Thyroid gland (tissue), 4 donors: ENCODE results near the gene PGS1. TPM values are rescaled to one million over a fixed set of nuclear protein-coding genes. Genes with fewer than 3 reads are reported as not detected.

Source experiments
- DNase-seq, 2 donors: peaks; one replicate each; pipeline ENCODE4 v3.0.0-alpha.2; 2019
- H3K27ac ChIP-seq, 3 donors: fragments of 200-600 bp; sonication (generic); 1 replicate in 2 of 3; 2 replicates in 1 of 3; pipeline ENCODE4 v1.5.1; 2016 to 2019; ENCODE audit warnings: mild to moderate bottlenecking in 1 of 3, moderate library complexity in 1 of 3
- H3K27me3 ChIP-seq: fragments of 200-600 bp; sonication (generic); one replicate; pipeline ENCODE4 v1.5.1; 2019
- H3K36me3 ChIP-seq, 2 donors: fragments of 200-600 bp; sonication (generic); one replicate each; pipeline ENCODE4 v1.5.1; 2016 to 2019
- H3K4me1 ChIP-seq, 2 donors: fragments of 200-600 bp; sonication (generic); one replicate each; pipeline ENCODE4 v1.5.1; 2017 to 2019
- H3K4me3 ChIP-seq, 3 donors: fragments of 200-600 bp; sonication (generic); replicated peaks in 1 of 3; 1 replicate in 2 of 3; 2 replicates in 1 of 3; pipeline ENCODE4 v1.5.1; 2016; ENCODE audit warnings: mild to moderate bottlenecking in 1 of 3
- H3K9me3 ChIP-seq: fragments of 200-600 bp; sonication (generic); one replicate; pipeline ENCODE4 v1.5.1; 2017
- CTCF ChIP-seq, 6 experiments: fragments of 200-600 bp in 3 of 6; fragments of 450-650 bp in 3 of 6; sonication (generic) in 3 of 6; IDR thresholded peaks; one replicate each; pipeline ENCODE4 v1.5.1; 2016 to 2019; ENCODE audit warnings: antibody characterized with exemption in 6 of 6, mild to moderate bottlenecking in 2 of 6, inconsistent platforms in 1 of 6, moderate library complexity in 1 of 6
- POLR2A ChIP-seq, 2 donors: fragments of 450-650 bp; IDR thresholded peaks; one replicate each; pipeline ENCODE4 v1.6.1; 2017; ENCODE audit warnings: antibody characterized with exemption in 2 of 2, mild to moderate bottlenecking in 2 of 2, moderate library complexity in 1 of 2
- WGBS, 2 donors: methylation state at CpG; one replicate each; pipeline ENCODE4 v1.1.5; 2017; 5-methylcytosine and 5-hydroxymethylcytosine counted together
- intact Hi-C: fragments of 100-400 bp; cut with DNase I; formaldehyde crosslinking; loops from one replicate; pipeline ENCODE4 v1.15.1; 2023
- total RNA-seq, 4 donors: library from RNA; depleted of rRNA; stranded (reverse); fragments of >200 nt; gene quantifications; one replicate each; pipeline ENCODE4 v1.2.3, GENCODE V29; 2016

Gene PGS1
- total RNA-seq, 4 donors from 2014 or later = 41.2 to 87.2 (median 69.1) TPM

DNA sequence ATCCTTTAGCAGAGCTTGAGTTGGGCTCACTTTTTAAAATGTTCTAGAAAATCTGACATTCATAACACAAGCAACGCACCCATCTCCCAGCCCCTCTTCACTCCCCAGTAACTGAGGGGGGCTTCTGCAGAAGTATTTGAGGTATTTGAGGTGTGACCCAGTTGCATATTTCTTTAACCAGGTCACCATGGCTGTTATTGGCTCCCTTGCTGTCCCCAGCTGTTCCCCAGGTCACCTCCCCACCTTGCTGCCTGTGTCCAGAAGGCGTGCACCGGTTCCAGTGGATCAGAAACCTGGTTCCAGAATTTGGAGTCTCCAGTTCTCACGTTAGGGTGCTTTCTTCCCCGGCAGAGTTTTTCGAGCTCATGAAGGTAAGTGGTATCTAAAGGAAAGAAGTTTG, 13.8 kb downstream of the PGS1 start:
- no peaks in the 10 kb centered on the region for H3K27me3 ChIP-seq
- no peak for TF ChIP-seq POLR2A (IDR thresholded peaks at IDR 0.05)
- no peak for TF ChIP-seq CTCF (IDR thresholded peaks at IDR 0.05)
- WGBS, 2 donors = 85 to 89% methylated on average over 6 of the region's 6 CpGs
- H3K4me3 ChIP-seq = no peak overlapping the region
- peak overlapping the region in 1 of 3 donors; percentile 15 for H3K27ac ChIP-seq
- H3K9me3 ChIP-seq = no peaks in the 10 kb centered on the region
- H3K36me3 ChIP-seq = no peaks in the 10 kb centered on the region
- intact Hi-C loops = no loop called here
- H3K4me1 ChIP-seq = peaks cover 32 to 58% of the 10 kb centered on the region in 2 donors
- no peak for DNase-seq

DNA sequence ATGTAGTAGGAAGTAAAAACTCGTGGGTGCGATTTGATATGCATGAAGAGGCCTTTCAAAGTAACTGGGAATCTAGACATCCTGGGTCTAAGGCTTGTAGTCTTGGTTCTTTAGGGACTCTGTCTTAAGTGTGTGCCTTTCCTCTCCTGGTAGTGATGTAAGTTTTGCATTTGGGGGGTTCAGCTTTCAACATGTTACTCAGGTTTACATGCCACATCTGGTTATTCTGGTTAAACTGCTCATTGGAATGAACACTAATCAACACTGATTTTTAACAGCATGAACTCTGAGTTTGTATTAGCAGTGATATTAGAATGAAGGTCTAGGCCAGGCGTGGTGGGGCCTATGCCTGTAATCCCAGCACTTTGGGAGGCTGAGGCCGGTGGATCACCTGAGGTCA, 15.1 kb downstream of the PGS1 start:
- no peak for DNase-seq
- H3K4me1 ChIP-seq = peaks cover 19 to 52% of the 10 kb centered on the region in 2 donors
- intact Hi-C loops = no loop called here
- no peaks in the 10 kb centered on the region for H3K27me3 ChIP-seq
- WGBS, 2 donors = 86 to 97% methylated on average over 4 of the region's 4 CpGs
- peak overlapping the region in 2 of 3 donors; percentile 13 to 46 for H3K27ac ChIP-seq
- H3K9me3 ChIP-seq = no peaks in the 10 kb centered on the region
- no peak for TF ChIP-seq POLR2A (IDR thresholded peaks at IDR 0.05)
- TF ChIP-seq CTCF (IDR thresholded peaks at IDR 0.05) = no peak
- no peak overlapping the region for H3K4me3 ChIP-seq
- H3K36me3 ChIP-seq = peaks cover 8% of the 10 kb centered on the region in 2 donors

- WGBS, 2 donors = 29 to 45% methylated on average over 7 of the region's 7 CpGs
- intact Hi-C loops = no loop called here
- TF ChIP-seq CTCF (IDR thresholded peaks at IDR 0.05) = no peak
- no peak for TF ChIP-seq POLR2A (IDR thresholded peaks at IDR 0.05)
- Histone ChIP-seq H3K27ac (peak overlapping the region; percentile 57 to 82 (median 81)), H3K27me3 (no peaks in the 10 kb centered on the region), H3K9me3 (no peaks in the 10 kb centered on the region), H3K4me3 (no peak overlapping the region), H3K36me3 (peaks cover 13% of the 10 kb centered on the region in 2 donors), H3K4me1 (peaks cover 19 to 48% of the 10 kb centered on the region in 2 donors)
- DNase-seq = peak; percentile 78 to 79
Measured at GRCh38 chr17:78394209-78394608, 15.8 kb downstream of the PGS1 start.

- peaks cover 19 to 44% of the 10 kb centered on the region in 2 donors for H3K4me1 ChIP-seq
- H3K9me3 ChIP-seq = no peaks in the 10 kb centered on the region
- no peak for TF ChIP-seq CTCF (IDR thresholded peaks at IDR 0.05)
- TF ChIP-seq POLR2A (IDR thresholded peaks at IDR 0.05) = no peak
- 83 to 94% methylated on average over 2 of the region's 2 CpGs for WGBS, 2 donors
- H3K27me3 ChIP-seq = no peaks in the 10 kb centered on the region
- DNase-seq = no peak
- intact Hi-C loops = no loop called here
- H3K27ac ChIP-seq = peak overlapping the region in 2 of 3 donors; percentile 81 to 82
- H3K36me3 ChIP-seq = peaks cover 23% of the 10 kb centered on the region in 2 donors
- H3K4me3 ChIP-seq = no peak overlapping the region
Measured at GRCh38 chr17:78395155-78395554, 16.7 kb downstream of the PGS1 start.

- DNase-seq = no peak
- no peak overlapping the region for H3K4me3 ChIP-seq
- H3K4me1 ChIP-seq = peaks cover 19 to 46% of the 10 kb centered on the region in 2 donors
- WGBS, 2 donors = 76% methylated on average over 13 to 14 of the region's 14 CpGs
- TF ChIP-seq CTCF (IDR thresholded peaks at IDR 0.05) (no peak), POLR2A (IDR thresholded peaks at IDR 0.05) (no peak)
- no peaks in the 10 kb centered on the region for H3K27me3 ChIP-seq
- H3K27ac ChIP-seq = peak overlapping the region in 1 of 3 donors; percentile 19
- intact Hi-C loops = no loop called here
- H3K9me3 ChIP-seq = no peaks in the 10 kb centered on the region
- H3K36me3 ChIP-seq = peaks cover 36 to 38% of the 10 kb centered on the region in 2 donors
Measured at GRCh38 chr17:78396441-78397337, 18.2 kb downstream of the PGS1 start.
